22Rv1 (cell line): ENCODE measurements around the gene DDAH1.

Experiments used
- ZFX ChIP-seq: fragments of 450-650 bp; IDR thresholded peaks from 2 replicates; pipeline ENCODE4 v1.6.1; 2017; ENCODE audit warnings: antibody characterized with exemption, borderline replicate concordance
- TF ChIP-seq, protein P1 (sequence below): fragments of 450-650 bp; IDR thresholded peaks from 2 replicates; pipeline ENCODE4 v1.5.1; 2017; ENCODE audit warnings: mild to moderate bottlenecking

GRCh38 chr1:85494904-85495266 lies 29.9 kb upstream of the DDAH1 start:
- TF ChIP-seq, protein P1, sequence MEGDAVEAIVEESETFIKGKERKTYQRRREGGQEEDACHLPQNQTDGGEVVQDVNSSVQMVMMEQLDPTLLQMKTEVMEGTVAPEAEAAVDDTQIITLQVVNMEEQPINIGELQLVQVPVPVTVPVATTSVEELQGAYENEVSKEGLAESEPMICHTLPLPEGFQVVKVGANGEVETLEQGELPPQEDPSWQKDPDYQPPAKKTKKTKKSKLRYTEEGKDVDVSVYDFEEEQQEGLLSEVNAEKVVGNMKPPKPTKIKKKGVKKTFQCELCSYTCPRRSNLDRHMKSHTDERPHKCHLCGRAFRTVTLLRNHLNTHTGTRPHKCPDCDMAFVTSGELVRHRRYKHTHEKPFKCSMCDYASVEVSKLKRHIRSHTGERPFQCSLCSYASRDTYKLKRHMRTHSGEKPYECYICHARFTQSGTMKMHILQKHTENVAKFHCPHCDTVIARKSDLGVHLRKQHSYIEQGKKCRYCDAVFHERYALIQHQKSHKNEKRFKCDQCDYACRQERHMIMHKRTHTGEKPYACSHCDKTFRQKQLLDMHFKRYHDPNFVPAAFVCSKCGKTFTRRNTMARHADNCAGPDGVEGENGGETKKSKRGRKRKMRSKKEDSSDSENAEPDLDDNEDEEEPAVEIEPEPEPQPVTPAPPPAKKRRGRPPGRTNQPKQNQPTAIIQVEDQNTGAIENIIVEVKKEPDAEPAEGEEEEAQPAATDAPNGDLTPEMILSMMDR: peak; percentile 19; the same call in 1 of the 2 replicates
- no peak for TF ChIP-seq ZFX
